Measurements from ENCODE around the gene MRTFA. TPM values are rescaled to one million over a fixed set of nuclear protein-coding genes. Genes with fewer than 3 reads are reported as not detected.

Gene MRTFA
- total RNA-seq, 1 donor from 2014 or later = 19.2 TPM

DNA sequence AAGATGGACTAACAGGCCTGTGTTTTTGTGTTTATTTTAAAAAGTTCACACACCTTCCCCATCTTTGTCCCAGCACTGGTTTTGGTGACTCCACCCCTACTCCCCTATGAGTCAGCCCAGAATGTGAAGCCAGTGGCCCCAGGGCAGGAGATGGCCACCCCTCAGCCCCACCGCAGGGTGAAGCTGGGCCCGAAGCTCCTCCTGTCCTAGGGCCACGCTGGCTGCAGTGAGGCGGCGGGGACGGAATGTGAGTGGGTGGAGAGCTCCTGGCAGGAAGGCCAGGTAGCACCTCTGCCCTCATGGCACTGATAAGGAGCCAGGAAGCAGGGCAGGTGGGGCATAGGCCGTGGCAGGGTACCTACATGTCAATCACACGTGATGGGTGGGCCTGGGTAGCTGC is 226.2 kb downstream of the MRTFA start:
- no peak overlapping the region for H3K27ac ChIP-seq (replicated peaks)
- H3K4me3 ChIP-seq = no peak overlapping the region
- peaks cover 2% of the 10 kb centered on the region for H3K4me1 ChIP-seq
- intact Hi-C loops (cut with micrococcal nuclease) = no loop called here
- peaks cover 70% of the 10 kb centered on the region for H3K36me3 ChIP-seq
- H3K9me3 ChIP-seq (replicated peaks) = no peaks in the 10 kb centered on the region
- H3K27me3 ChIP-seq (ENCODE audit: low read depth) = no peaks in the 10 kb centered on the region
- TF ChIP-seq, protein P1, sequence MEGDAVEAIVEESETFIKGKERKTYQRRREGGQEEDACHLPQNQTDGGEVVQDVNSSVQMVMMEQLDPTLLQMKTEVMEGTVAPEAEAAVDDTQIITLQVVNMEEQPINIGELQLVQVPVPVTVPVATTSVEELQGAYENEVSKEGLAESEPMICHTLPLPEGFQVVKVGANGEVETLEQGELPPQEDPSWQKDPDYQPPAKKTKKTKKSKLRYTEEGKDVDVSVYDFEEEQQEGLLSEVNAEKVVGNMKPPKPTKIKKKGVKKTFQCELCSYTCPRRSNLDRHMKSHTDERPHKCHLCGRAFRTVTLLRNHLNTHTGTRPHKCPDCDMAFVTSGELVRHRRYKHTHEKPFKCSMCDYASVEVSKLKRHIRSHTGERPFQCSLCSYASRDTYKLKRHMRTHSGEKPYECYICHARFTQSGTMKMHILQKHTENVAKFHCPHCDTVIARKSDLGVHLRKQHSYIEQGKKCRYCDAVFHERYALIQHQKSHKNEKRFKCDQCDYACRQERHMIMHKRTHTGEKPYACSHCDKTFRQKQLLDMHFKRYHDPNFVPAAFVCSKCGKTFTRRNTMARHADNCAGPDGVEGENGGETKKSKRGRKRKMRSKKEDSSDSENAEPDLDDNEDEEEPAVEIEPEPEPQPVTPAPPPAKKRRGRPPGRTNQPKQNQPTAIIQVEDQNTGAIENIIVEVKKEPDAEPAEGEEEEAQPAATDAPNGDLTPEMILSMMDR (IDR thresholded peaks at IDR 0.05; ENCODE audit: borderline replicate concordance) = no peak
- no peak for DNase-seq

DNA sequence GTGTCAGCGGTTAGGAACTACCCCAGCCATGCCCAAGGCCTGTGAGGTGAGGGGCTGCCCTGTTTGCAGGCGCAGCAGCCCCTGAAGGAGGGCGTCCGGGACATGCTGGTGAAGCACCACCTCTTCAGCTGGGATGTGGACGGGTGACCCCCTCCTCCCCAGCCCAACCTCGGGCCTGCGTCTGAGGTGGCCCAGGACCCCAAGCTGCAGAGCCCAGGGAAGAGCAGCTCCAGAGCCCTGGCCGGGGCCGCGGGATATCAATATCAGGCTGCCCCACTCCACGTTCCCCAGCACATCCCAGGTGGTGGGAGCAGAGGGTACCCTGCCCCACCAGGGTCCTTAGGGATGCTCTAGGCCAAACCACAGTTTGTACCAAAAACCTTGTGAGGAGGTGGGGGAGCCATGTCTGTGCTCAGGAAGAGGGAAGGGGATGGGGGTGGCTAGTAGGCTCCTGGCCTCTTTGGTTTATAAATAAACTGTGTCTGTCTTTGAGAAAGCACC is 226.9 kb downstream of the MRTFA start:
- peaks cover 76% of the 10 kb centered on the region for H3K36me3 ChIP-seq
- H3K27me3 ChIP-seq (ENCODE audit: low read depth) = no peaks in the 10 kb centered on the region
- peaks cover 5% of the 10 kb centered on the region for H3K4me1 ChIP-seq
- no peak overlapping the region for H3K4me3 ChIP-seq
- intact Hi-C loops (cut with micrococcal nuclease) = no loop called here
- no peak overlapping the region for H3K27ac ChIP-seq (replicated peaks)
- H3K9me3 ChIP-seq (replicated peaks) = no peaks in the 10 kb centered on the region
- TF ChIP-seq, protein P1 (IDR thresholded peaks at IDR 0.05; ENCODE audit: borderline replicate concordance) = no peak
- no peak for DNase-seq

DNA sequence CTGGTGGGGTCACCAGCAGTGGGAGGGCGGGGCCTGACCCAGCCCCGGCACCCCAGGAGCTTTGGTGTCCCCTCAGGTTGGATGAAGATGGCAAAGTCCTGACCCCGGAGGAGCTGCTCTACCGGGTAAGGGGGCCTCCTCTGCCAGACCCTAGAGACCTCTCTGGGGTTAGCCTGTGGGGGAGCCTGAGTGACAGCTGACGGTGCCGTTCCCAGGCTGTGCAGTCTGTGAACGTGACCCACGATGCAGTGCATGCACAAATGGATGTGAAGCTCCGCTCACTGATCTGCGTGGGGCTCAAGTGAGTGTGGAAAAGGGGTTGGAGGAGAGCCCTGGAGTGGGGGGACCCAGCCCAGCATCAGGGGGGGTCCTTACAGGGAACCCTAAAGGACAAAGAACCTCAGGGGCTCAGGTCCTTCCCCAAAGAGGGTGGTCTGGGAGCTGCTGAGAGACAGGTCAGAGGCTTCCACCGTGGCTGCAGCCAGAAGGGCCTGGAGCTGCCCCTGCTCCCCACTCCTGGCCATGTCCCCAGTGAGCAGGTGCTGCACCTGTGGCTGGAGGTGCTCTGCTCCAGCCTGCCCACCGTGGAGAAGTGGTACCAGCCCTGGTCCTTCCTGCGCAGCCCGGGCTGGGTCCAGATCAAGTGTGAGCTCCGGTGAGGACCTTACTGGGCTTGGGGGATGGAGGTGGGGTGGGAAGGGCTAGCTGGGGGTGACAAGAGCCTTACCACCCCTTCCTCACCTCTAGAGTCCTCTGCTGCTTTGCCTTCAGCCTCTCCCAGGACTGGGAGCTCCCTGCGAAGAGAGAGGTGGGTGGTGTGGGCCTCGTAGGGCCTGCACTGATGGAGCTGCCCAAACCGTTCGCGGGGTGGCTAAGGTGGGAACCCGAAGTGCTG is 227.6 kb downstream of the MRTFA start:
- H3K27ac ChIP-seq (replicated peaks) = no peak overlapping the region
- TF ChIP-seq, protein P1 (IDR thresholded peaks at IDR 0.05; ENCODE audit: borderline replicate concordance) = no peak
- DNase-seq = no peak
- no peak overlapping the region for H3K4me3 ChIP-seq
- H3K36me3 ChIP-seq = peaks cover 83% of the 10 kb centered on the region
- intact Hi-C loops (cut with micrococcal nuclease) = no loop called here
- H3K27me3 ChIP-seq (ENCODE audit: low read depth) = no peaks in the 10 kb centered on the region
- H3K9me3 ChIP-seq (replicated peaks) = no peaks in the 10 kb centered on the region
- peaks cover 11% of the 10 kb centered on the region for H3K4me1 ChIP-seq

DNA sequence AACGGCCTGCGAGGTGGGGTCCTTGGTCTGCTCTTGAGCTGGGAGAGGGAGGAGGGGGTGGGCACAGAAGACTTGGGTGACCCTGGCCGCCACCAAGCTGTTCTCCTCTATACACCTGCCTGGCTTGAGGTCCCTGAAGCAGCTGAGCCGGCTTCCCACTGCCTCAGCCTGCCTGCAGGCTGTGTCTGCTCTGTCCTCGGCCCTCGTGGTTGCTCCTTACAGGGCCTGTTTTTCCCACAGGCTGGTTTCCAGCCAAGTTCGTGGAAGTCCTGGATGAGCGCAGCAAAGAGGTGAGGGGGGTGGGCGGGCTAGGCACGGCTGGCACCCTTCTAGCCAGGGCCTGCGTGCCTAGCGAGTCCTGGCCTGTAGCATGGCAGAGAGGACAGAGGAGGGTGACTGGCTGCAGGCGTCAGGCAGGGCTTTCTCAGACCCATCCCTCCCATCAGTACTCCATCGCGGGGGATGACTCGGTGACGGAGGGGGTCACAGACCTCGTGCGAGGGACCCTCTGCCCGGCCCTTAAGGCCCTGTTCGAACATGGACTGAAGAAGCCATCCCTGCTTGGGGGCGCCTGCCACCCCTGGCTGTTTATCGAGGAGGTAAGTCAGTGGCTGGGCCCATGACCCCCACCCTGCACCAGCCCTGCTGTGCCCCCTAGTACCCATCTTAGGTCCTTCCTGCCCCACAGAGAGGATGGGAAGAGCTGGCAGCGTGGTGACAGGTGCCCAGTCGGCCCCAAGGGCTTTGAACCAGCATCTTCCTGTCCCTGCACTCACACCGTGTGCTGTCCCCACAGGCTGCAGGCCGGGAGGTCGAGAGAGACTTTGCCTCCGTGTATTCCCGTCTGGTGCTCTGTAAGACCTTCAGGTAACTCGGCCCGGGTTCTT is 228.4 kb downstream of the MRTFA start:
- Histone ChIP-seq H3K27ac (replicated peaks) (no peak overlapping the region), H3K4me3 (no peak overlapping the region), H3K9me3 (replicated peaks) (no peaks in the 10 kb centered on the region), H3K4me1 (peaks cover 11% of the 10 kb centered on the region), H3K27me3 (ENCODE audit: low read depth) (no peaks in the 10 kb centered on the region), H3K36me3 (peaks cover 83% of the 10 kb centered on the region)
- TF ChIP-seq, protein P1 (IDR thresholded peaks at IDR 0.05; ENCODE audit: borderline replicate concordance) = no peak
- intact Hi-C loops (cut with micrococcal nuclease) = no loop called here
- DNase-seq = no peak

DNA sequence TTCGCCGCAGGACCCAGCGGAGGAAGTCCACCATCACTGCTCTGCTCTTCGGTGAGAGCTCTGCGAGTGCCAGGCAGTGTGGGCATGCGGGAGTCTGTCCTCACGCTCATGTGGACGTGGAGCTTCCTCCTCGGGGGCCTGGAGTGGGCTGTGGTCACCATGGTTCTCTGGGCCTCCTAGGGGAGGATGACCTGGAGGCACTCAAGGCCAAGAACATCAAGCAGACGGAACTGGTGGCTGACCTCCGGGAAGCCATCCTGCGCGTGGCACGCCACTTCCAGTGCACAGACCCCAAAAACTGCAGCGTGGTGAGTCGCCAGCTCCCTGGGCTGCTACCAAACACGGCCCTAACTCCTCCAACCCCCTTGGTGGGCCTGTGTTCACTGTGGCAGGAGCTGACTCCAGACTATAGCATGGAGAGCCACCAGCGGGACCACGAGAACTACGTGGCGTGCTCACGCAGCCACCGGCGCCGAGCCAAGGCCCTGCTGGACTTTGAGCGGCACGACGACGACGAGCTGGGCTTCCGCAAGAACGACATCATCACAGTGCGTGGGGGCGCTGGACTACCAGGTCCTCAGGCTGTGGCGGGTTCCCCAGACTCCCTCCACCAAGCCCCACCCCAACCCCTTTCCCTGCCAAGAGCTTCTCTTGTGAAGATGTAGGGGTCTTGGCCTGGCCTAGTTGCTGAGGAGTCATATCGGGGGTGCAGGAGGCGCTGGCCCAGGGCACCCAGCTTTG is 229.3 kb downstream of the MRTFA start:
- H3K36me3 ChIP-seq = peaks cover 84% of the 10 kb centered on the region
- H3K9me3 ChIP-seq (replicated peaks) = no peaks in the 10 kb centered on the region
- no peaks in the 10 kb centered on the region for H3K27me3 ChIP-seq (ENCODE audit: low read depth)
- no peak overlapping the region for H3K27ac ChIP-seq (replicated peaks)
- intact Hi-C loops (cut with micrococcal nuclease) = no loop called here
- no peak overlapping the region for H3K4me3 ChIP-seq
- TF ChIP-seq, protein P1 (IDR thresholded peaks at IDR 0.05; ENCODE audit: borderline replicate concordance) = no peak
- DNase-seq = no peak
- peaks cover 11% of the 10 kb centered on the region for H3K4me1 ChIP-seq

All from left ventricle myocardium inferior (tissue), 1 donor.